ENCODE measurements around the gene MYL3.

DNA sequence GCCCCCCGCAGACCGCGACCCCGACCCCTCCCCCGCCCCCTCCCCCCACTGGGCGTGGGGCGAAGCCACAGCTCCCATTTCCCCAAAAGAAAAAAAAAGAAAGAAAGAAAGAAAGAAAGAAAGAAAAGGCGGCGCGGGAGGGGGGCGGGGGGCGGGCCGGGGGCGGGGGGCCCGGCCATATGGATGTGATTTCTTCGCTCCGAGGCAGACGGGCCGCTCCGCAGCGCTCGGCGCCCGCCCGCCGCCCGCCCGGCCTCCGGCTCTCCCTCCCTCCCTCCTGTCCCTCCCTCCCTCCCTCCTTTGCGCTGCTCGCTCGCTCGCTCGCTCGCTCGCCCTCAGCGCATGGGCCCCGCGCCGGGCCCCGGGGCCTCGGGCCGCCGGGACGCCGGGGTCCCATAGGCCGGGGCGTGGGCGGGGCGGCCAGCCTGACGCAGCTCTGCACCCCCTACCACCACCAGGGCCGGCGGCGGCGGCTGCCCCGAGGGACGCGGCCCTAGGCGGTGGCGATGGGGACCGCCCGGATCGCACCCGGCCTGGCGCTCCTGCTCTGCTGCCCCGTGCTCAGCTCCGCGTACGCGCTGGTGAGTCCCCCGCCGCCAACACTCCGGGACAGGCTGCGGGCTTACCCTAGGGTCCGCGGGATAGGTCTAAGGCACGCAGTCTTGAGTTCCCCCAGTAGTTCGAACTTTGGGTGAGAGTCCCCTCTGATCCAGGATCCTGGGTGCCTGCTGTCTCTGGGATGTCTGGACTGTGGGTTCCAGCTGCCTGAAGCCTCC lies 20.0 kb upstream of the MYL3 start:
- no peak for TF ChIP-seq POLR2A (IDR thresholded peaks at IDR 0.05)
- TF ChIP-seq, protein P1, sequence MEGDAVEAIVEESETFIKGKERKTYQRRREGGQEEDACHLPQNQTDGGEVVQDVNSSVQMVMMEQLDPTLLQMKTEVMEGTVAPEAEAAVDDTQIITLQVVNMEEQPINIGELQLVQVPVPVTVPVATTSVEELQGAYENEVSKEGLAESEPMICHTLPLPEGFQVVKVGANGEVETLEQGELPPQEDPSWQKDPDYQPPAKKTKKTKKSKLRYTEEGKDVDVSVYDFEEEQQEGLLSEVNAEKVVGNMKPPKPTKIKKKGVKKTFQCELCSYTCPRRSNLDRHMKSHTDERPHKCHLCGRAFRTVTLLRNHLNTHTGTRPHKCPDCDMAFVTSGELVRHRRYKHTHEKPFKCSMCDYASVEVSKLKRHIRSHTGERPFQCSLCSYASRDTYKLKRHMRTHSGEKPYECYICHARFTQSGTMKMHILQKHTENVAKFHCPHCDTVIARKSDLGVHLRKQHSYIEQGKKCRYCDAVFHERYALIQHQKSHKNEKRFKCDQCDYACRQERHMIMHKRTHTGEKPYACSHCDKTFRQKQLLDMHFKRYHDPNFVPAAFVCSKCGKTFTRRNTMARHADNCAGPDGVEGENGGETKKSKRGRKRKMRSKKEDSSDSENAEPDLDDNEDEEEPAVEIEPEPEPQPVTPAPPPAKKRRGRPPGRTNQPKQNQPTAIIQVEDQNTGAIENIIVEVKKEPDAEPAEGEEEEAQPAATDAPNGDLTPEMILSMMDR (IDR thresholded peaks at IDR 0.05) = no peak
